Middle frontal gyrus (tissue), 1 donor: ENCODE results near the gene ZBTB25.

Source experiments
- DNase-seq: peaks from one replicate; pipeline ENCODE4 v3.0.0-alpha.2; 2015; ENCODE audit warnings: low spot score; ENCODE audit errors: extremely low spot score

ZBTB25 gene

GRCh38 chr14:64400829-64401459 lies 102.7 kb downstream of the ZBTB25 start:
- DNase-seq = no peak
